Neuron (in vitro differentiated cells): ENCODE results near the gene GADD45G.
A peak's percentile ranks its signal among the peaks of the same experiment; 100 is the strongest.

Experiments
- H2AFZ ChIP-seq: one replicate; pipeline ENCODE4 v1.6.1; 2013; ENCODE audit warnings: low read depth, mild to moderate bottlenecking, inconsistent platforms, low read length, moderate library complexity
- H3K27me3 ChIP-seq: one replicate; pipeline ENCODE4 v1.6.1; 2013; ENCODE audit warnings: low read length; ENCODE audit not compliant: insufficient read depth
- H3K36me3 ChIP-seq: one replicate; pipeline ENCODE4 v1.6.1; 2013; ENCODE audit warnings: low read length; ENCODE audit not compliant: insufficient read depth
- H3K4me1 ChIP-seq: one replicate; pipeline ENCODE4 v1.6.1; 2013; ENCODE audit warnings: low read length; ENCODE audit not compliant: insufficient read depth
- H3K4me3 ChIP-seq: 2 replicates; pipeline ENCODE4 v1.5.1; 2013; ENCODE audit warnings: mild to moderate bottlenecking, low read length, moderate library complexity
- H3K9me3 ChIP-seq: one replicate; pipeline ENCODE4 v1.6.1; 2013; ENCODE audit warnings: low read length

GADD45G gene

GRCh38 chr9:89604729-89605464, at the start of gene GADD45G:
Gene GADD45G (plus strand): TSS chr9:89605012. CDS start chr9:89605122, 110 bp downstream.
- H3K9me3 ChIP-seq, result peaks cover 3% of the 10 kb centered on the region
- peaks cover 35% of the 10 kb centered on the region for H3K4me1 ChIP-seq
- peaks cover 28% of the 10 kb centered on the region for H3K27me3 ChIP-seq
- no peaks in the 10 kb centered on the region for H3K36me3 ChIP-seq
- peak within 1 kb of the TSS; percentile 92 for H3K4me3 ChIP-seq
- no peak within 1 kb of the TSS for H2AFZ ChIP-seq

- peaks cover 36% of the 10 kb centered on the region for H3K27me3 ChIP-seq
Measured at GRCh38 chr9:89555036-89555415, 49.8 kb upstream of the GADD45G start.

GRCh38 chr9:89555451-89556375, 49.1 kb upstream of the GADD45G start:
- no peaks in the 10 kb centered on the region for H3K36me3 ChIP-seq
- H3K9me3 ChIP-seq, result no peaks in the 10 kb centered on the region
- no peak overlapping the region for H2AFZ ChIP-seq
- peaks cover 34% of the 10 kb centered on the region for H3K27me3 ChIP-seq
- no peaks in the 10 kb centered on the region for H3K4me1 ChIP-seq
- H3K4me3 ChIP-seq, result no peak overlapping the region

More at GRCh38 chr9:89555036-89555415, 49.8 kb upstream of the GADD45G start:
- Histone ChIP-seq H3K4me1 (no peaks in the 10 kb centered on the region), H2AFZ (no peak overlapping the region), H3K9me3 (no peaks in the 10 kb centered on the region), H3K4me3 (no peak overlapping the region), H3K36me3 (no peaks in the 10 kb centered on the region)

- no peak overlapping the region for H2AFZ ChIP-seq
- no peaks in the 10 kb centered on the region for H3K36me3 ChIP-seq
Measured at GRCh38 chr9:89558196-89558899, 46.5 kb upstream of the GADD45G start.

GRCh38 chr9:89558948-89559347, 45.9 kb upstream of the GADD45G start:
- Histone ChIP-seq H3K27me3 (peaks cover 19% of the 10 kb centered on the region), H3K36me3 (no peaks in the 10 kb centered on the region), H2AFZ (no peak overlapping the region), H3K4me1 (peaks cover 2% of the 10 kb centered on the region), H3K4me3 (no peak overlapping the region), H3K9me3 (no peaks in the 10 kb centered on the region)

More at GRCh38 chr9:89558196-89558899, 46.5 kb upstream of the GADD45G start:
- Histone ChIP-seq H3K27me3 (peaks cover 25% of the 10 kb centered on the region), H3K9me3 (no peaks in the 10 kb centered on the region), H3K4me1 (no peaks in the 10 kb centered on the region), H3K4me3 (no peak overlapping the region)

GRCh38 chr9:89562186-89562814, 42.5 kb upstream of the GADD45G start:
- no peak overlapping the region for H2AFZ ChIP-seq
- H3K27me3 ChIP-seq, result peaks cover 6% of the 10 kb centered on the region
- peaks cover 2% of the 10 kb centered on the region for H3K4me1 ChIP-seq
- H3K36me3 ChIP-seq, result no peaks in the 10 kb centered on the region
- no peak overlapping the region for H3K4me3 ChIP-seq
- H3K9me3 ChIP-seq, result no peaks in the 10 kb centered on the region

- H3K4me1 ChIP-seq, result peaks cover 2% of the 10 kb centered on the region
- H3K27me3 ChIP-seq, result peaks cover 3% of the 10 kb centered on the region
- no peak overlapping the region for H2AFZ ChIP-seq
- no peaks in the 10 kb centered on the region for H3K36me3 ChIP-seq
- no peaks in the 10 kb centered on the region for H3K9me3 ChIP-seq
- no peak overlapping the region for H3K4me3 ChIP-seq
Measured at GRCh38 chr9:89563571-89564345, 41.1 kb upstream of the GADD45G start.

- Histone ChIP-seq H2AFZ (no peak overlapping the region), H3K4me1 (peaks cover 2% of the 10 kb centered on the region), H3K36me3 (no peaks in the 10 kb centered on the region), H3K27me3 (peaks cover 1% of the 10 kb centered on the region), H3K4me3 (no peak overlapping the region), H3K9me3 (no peaks in the 10 kb centered on the region)
Measured at GRCh38 chr9:89564346-89564878, 40.4 kb upstream of the GADD45G start.

GRCh38 chr9:89567649-89568048, 37.2 kb upstream of the GADD45G start:
- no peak overlapping the region for H3K4me3 ChIP-seq
- H3K36me3 ChIP-seq, result no peaks in the 10 kb centered on the region
- H2AFZ ChIP-seq, result no peak overlapping the region
- H3K4me1 ChIP-seq, result peaks cover 2% of the 10 kb centered on the region
- no peaks in the 10 kb centered on the region for H3K9me3 ChIP-seq
- H3K27me3 ChIP-seq, result peaks cover 4% of the 10 kb centered on the region

GRCh38 chr9:89574309-89574708, 30.5 kb upstream of the GADD45G start:
- peaks cover 9% of the 10 kb centered on the region for H3K27me3 ChIP-seq
- H3K4me3 ChIP-seq, result no peak overlapping the region
- no peaks in the 10 kb centered on the region for H3K4me1 ChIP-seq
- no peaks in the 10 kb centered on the region for H3K9me3 ChIP-seq
- H2AFZ ChIP-seq, result no peak overlapping the region
- H3K36me3 ChIP-seq, result no peaks in the 10 kb centered on the region

- peaks cover 9% of the 10 kb centered on the region for H3K27me3 ChIP-seq
- no peaks in the 10 kb centered on the region for H3K9me3 ChIP-seq
- H2AFZ ChIP-seq, result no peak overlapping the region
- H3K4me1 ChIP-seq, result no peaks in the 10 kb centered on the region
- no peaks in the 10 kb centered on the region for H3K36me3 ChIP-seq
- no peak overlapping the region for H3K4me3 ChIP-seq
Measured at GRCh38 chr9:89576404-89576839, 28.4 kb upstream of the GADD45G start.

GRCh38 chr9:89577363-89577762, 27.4 kb upstream of the GADD45G start:
- Histone ChIP-seq H3K4me3 (no peak overlapping the region), H3K4me1 (no peaks in the 10 kb centered on the region), H3K36me3 (no peaks in the 10 kb centered on the region), H3K27me3 (peaks cover 5% of the 10 kb centered on the region), H2AFZ (no peak overlapping the region), H3K9me3 (no peaks in the 10 kb centered on the region)
